Measurements from ENCODE around the gene LDLRAD4.

Gene LDLRAD4

DNA sequence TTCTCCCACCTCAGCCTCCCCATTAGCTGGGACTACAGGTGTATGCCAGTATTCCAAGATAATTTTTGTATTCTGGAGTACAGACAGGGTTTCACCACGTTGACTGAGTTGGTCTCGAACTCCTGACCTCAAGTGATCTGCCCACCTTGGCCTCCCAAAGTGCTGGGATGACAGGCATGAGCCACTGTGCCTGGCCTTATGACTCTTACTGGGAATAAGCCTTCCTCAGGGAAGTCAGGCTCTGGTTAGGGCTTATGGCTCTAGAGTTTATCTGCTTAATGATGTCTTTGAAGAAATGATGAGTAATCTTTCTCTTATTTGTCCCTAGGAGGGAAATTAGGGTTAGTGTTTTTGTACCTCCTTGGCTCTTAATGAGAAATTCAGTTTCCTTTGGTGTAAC, 320.1 kb downstream of the LDLRAD4 start:
- DNase-seq (ENCODE audit: low read depth), result no peak

- DNase-seq (ENCODE audit: low read depth), result no peak
Observed at GRCh38 chr18:13539050-13539449, 320.5 kb downstream of the LDLRAD4 start.

GRCh38 chr18:13539843-13540476, 321.4 kb downstream of the LDLRAD4 start:
- DNase-seq (ENCODE audit: low read depth), result no peak

DNA sequence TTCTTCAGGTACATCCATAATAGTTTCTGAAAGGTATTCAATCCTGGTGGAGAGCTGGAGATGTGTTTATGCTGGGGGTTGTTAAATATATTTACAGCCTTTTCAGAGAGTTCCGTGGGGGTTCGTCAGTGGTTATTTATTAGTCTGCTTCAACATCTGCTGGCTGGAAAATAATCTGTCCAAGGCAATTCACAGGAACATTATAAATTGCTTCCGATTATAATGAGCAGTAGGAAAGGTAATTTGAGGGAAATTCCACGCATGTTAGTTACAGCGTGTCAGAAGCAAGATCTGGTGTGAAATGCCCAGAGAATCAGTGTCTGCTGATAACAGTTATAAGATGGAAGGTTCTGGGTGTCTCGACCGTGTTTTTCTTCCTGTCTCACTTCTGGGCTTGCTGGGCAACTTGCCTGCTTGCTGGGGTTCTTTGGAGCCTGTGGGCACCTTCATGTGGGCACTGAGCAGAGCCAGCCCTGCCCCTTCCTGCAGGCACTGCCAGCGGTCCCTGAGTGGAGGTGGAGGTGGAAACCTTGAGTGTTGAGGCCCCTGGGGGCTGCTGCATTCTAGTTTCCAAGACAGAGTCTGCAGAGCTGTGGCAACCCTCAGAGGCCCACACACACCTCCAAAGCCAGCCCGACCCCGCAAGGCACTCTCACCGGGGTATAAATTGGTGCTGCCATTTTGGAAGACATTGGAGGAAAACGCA, 322.1 kb downstream of the LDLRAD4 start:
- no peak for DNase-seq (ENCODE audit: low read depth)

- DNase-seq (ENCODE audit: low read depth), result no peak
Observed at GRCh38 chr18:13541621-13542519, 323.3 kb downstream of the LDLRAD4 start.

DNA sequence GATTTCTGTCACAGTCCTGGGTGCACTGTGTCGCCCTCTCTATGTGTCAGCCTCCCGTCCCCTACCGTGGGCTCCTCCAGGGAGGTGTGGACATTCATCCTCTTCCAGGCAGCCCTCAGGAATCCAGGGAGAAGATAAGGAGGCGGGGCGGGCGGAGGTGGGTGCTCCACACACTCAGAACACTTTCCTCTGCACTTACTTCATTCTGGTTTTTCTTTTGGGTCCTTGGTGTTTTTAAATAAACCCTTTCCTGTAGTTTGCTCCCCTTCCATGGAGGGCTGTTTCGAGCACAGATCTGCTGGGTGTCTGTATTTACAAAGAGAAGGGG, 323.9 kb downstream of the LDLRAD4 start:
- DNase-seq (ENCODE audit: low read depth), result no peak

- DNase-seq (ENCODE audit: low read depth), result no peak
Observed at GRCh38 chr18:13543144-13543543, 324.6 kb downstream of the LDLRAD4 start.

GRCh38 chr18:13543811-13544732, 325.5 kb downstream of the LDLRAD4 start:
- DNase-seq (ENCODE audit: low read depth), result no peak

DNA sequence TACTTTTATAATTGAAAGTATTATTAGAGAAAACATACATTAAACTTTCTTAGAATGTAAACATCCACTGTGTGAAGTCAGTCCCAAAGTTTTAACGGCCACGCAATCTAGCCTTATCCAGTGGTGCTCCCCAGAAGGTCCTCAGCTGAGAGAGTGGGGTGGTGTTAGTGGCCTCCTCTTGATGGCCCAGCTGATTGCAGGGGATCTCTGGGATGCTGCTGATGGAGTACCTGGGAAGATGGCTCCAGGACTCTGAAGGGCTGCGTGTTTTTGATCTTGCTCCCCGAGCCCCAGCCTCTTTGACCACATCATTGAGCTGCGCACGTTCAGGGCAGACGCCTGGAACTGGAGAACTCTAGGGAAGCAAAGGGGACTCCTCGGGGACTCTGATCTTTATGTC, 326.4 kb downstream of the LDLRAD4 start:
- DNase-seq (ENCODE audit: low read depth), result no peak

DNA sequence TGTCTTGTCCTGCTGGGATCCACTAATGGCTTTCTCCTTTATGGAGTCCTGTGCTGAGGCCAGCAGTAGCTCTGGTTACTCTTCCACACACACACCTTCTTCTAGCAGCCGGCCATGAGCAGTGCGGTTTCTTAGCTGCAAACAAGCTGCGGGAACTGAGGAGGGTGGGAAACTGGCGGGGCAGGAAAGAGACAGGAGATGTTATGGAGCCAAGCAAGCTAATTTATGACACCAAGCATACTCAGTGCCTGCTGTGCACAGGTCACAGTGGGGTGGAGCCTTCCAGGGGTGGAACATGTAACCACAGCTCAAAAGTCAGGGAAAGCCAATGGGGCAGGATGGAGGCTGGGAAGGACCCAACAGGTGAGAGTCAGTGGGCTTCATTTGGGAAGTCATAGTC, 327.0 kb downstream of the LDLRAD4 start:
- no peak for DNase-seq (ENCODE audit: low read depth)

DNA sequence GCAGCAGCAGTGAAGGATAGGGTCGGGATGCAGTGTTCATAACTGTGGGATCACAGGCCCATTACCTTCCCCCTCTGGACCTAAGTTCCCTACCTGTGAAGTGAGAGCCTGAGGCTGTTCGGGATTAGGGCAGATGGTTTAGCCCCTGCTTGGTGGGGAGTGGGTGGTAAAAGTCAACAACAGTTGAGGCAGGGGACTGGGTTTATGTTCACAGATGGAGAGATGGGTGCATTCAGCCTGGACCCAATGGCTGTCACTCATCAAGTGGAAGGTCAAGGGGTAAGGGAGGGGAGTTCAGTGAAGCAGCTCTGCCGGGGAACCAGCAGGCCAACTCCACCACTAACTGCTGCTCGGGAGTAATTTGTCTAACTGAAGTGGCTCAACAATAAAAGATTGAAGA, 327.4 kb downstream of the LDLRAD4 start:
- no peak for DNase-seq (ENCODE audit: low read depth)

- no peak for DNase-seq (ENCODE audit: low read depth)
Observed at GRCh38 chr18:13546638-13547037, 328.1 kb downstream of the LDLRAD4 start.

- DNase-seq (ENCODE audit: low read depth), result no peak
Observed at GRCh38 chr18:13547347-13547746, 328.8 kb downstream of the LDLRAD4 start.

GRCh38 chr18:13548106-13548819, 329.7 kb downstream of the LDLRAD4 start:
- no peak for DNase-seq (ENCODE audit: low read depth)

- DNase-seq (ENCODE audit: low read depth), result no peak
Observed at GRCh38 chr18:13548966-13549879, 330.7 kb downstream of the LDLRAD4 start.

- no peak for DNase-seq (ENCODE audit: low read depth)
Observed at GRCh38 chr18:13549880-13550232, 331.3 kb downstream of the LDLRAD4 start.

- DNase-seq (ENCODE audit: low read depth), result no peak
Observed at GRCh38 chr18:13550418-13551304, 332.1 kb downstream of the LDLRAD4 start.

- DNase-seq (ENCODE audit: low read depth), result no peak
Observed at GRCh38 chr18:13551305-13551603, 332.7 kb downstream of the LDLRAD4 start.
